PC-3 (cell line): ENCODE measurements around the gene PTCD1. TPM values are rescaled to one million over a fixed set of nuclear protein-coding genes. Genes with fewer than 3 reads are reported as not detected.
A peak's percentile ranks its signal among the peaks of the same experiment; 100 is the strongest.

Experiments
- ATAC-seq: fragments of 200-7000 bp; cut with Tn5 transposase; 2 replicates; pipeline ENCODE4 v1.9.1; 2020; ENCODE audit warnings: mild to moderate bottlenecking, moderate library complexity
- BruUV-seq: library from RNA; stranded (reverse); fragments of 400-500 nt; replicated peaks from 2 replicates; lab custom pipeline; 2021; lab: Mats Ljungman, UMichigan
- CTCF ChIA-PET: fragments of 300-600 bp; sonication (Branson Sonifier 250); formaldehyde crosslinking; loops from one replicate; lab custom pipeline; 2022; ENCODE audit warnings: antibody characterized with exemption; lab: Charles Lee
- POLR2A ChIA-PET: fragments of 300-600 bp; sonication (Branson Sonifier 250); formaldehyde crosslinking; loops from one replicate; lab custom pipeline; 2022; ENCODE audit warnings: antibody characterized with exemption; ENCODE audit not compliant: unreplicated experiment; lab: Charles Lee
- DNase-seq: peaks from one replicate; pipeline ENCODE4 v3.0.0-alpha.2; 2015
- H2AFZ ChIP-seq: fragments of 300-600 bp; sonication (generic); 2 replicates; pipeline ENCODE4 v1.6.0; 2016; ENCODE audit warnings: antibody characterized with exemption, low read length
- H3F3A ChIP-seq: fragments of 300-600 bp; sonication (generic); one replicate; pipeline ENCODE4 v1.6.0; 2017; ENCODE audit warnings: antibody characterized with exemption, low read length, control low read depth, mild to moderate bottlenecking; ENCODE audit not compliant: unreplicated experiment
- H3K27ac ChIP-seq: fragments of 300-600 bp; sonication (generic); 2 replicates; pipeline ENCODE4 v1.5.1; 2016; ENCODE audit warnings: mild to moderate bottlenecking, low read length
- H3K27me3 ChIP-seq: fragments of 300-600 bp; sonication (generic); 2 replicates; pipeline ENCODE4 v1.6.1; 2016; ENCODE audit warnings: low read length, mixed read lengths
- H3K36me3 ChIP-seq: fragments of 300-600 bp; sonication (generic); 2 replicates; pipeline ENCODE4 v1.6.1; 2016; ENCODE audit warnings: low read depth, mixed run types, low read length, mixed read lengths
- H3K4me1 ChIP-seq: fragments of 300-600 bp; sonication (generic); 2 replicates; pipeline ENCODE4 v1.5.1; 2016; ENCODE audit warnings: low read length; ENCODE audit not compliant: insufficient read depth
- H3K4me2 ChIP-seq: fragments of 300-600 bp; sonication (generic); 2 replicates; pipeline ENCODE4 v1.6.0; 2016; ENCODE audit warnings: low read length
- H3K4me3 ChIP-seq: fragments of 300-600 bp; sonication (generic); 2 replicates; pipeline ENCODE4 v1.5.1; 2016; ENCODE audit warnings: mild to moderate bottlenecking, low read length, mixed read lengths
- H3K79me2 ChIP-seq: fragments of 300-600 bp; sonication (generic); 2 replicates; pipeline ENCODE4 v1.6.1; 2017; ENCODE audit warnings: low read length, mixed read lengths
- H3K9ac ChIP-seq: fragments of 300-600 bp; sonication (generic); 2 replicates; pipeline ENCODE4 v1.6.0; 2016; ENCODE audit warnings: mild to moderate bottlenecking, low read length
- H3K9me2 ChIP-seq: fragments of 300-600 bp; sonication (generic); replicated peaks from 2 replicates; pipeline ENCODE4 v1.6.1; 2016; ENCODE audit warnings: mixed run types, low read length, mixed read lengths
- H3K9me3 ChIP-seq: fragments of 300-600 bp; sonication (generic); 2 replicates; pipeline ENCODE4 v1.6.1; 2016; ENCODE audit warnings: low read length, mixed read lengths
- H4K20me1 ChIP-seq: fragments of 300-600 bp; sonication (generic); 2 replicates; pipeline ENCODE4 v1.6.1; 2016; ENCODE audit warnings: low read length, mixed read lengths
- EZH2 ChIP-seq: fragments of 300-600 bp; sonication (generic); IDR thresholded peaks from one replicate; pipeline ENCODE4 v1.6.1; 2017; ENCODE audit warnings: antibody characterized with exemption, mild to moderate bottlenecking, low read length; ENCODE audit not compliant: unreplicated experiment
- EZH2phosphoT487 ChIP-seq: fragments of 300-600 bp; sonication (generic); IDR thresholded peaks from 2 replicates; pipeline ENCODE4 v1.6.1; 2018; ENCODE audit warnings: mild to moderate bottlenecking, antibody characterized with exemption, low read length, borderline replicate concordance
- intact Hi-C: fragments of 100-400 bp; cut with micrococcal nuclease; formaldehyde crosslinking; loops from 2 replicates; pipeline ENCODE4 v1.9.0; 2023
- total RNA-seq: library from RNA; depleted of rRNA; stranded (reverse); fragments of >200 nt; gene quantifications from 2 replicates; pipeline ENCODE4 v1.2.3, GENCODE V29; 2014
- TF ChIP-seq, protein P1 (sequence below): fragments of 300-600 bp; sonication (generic); conservative IDR thresholded peaks from 2 replicates; pipeline ENCODE4 v1.5.1; 2017; ENCODE audit warnings: antibody characterized with exemption, low read depth, mild to moderate bottlenecking, low read length

The PTCD1 gene
- total RNA-seq, 1 experiment from 2014 or later, result 10.4 TPM

DNA sequence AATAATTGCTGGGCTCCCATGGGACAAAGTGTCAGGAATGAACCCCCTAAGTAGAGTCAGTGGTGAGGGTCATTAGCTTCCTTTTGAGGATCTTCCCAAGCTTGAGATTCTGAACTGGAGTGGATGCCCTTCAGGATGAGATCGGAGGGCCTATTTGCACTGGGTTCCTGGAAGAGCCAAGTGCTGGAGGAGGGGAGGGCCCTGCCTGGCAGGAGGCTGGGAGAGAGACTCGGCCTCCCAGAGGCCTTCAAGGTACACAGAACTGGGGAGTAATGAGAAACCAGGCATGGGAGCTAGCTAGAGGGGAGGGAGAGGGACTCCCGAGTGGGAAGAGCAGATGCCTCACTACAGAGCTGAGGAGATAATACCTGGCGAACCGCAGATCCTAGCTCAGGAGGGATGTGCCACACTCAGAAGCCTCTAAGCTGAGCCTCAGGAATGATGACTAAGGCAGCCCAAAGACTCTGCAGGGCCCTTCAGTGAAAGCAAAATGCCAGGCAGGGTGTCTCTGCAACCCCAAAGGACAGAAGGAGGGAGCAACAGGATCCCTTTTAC, 39.6 kb downstream of the PTCD1 start:
- H4K20me1 ChIP-seq, result peaks cover 9% of the 10 kb centered on the region; the same call in 1 of the 2 replicates
- no peaks in the 10 kb centered on the region for H3K9me2 ChIP-seq
- ChIA-PET CTCF (no interaction called here), POLR2A (no interaction called here)
- intact Hi-C loops, result no loop called here
- H3F3A ChIP-seq, result no peaks in the 10 kb centered on the region
- no peaks in the 10 kb centered on the region for H3K4me1 ChIP-seq
- no peak overlapping the region for H3K4me3 ChIP-seq
- no peak overlapping the region for H3K27ac ChIP-seq
- H3K27me3 ChIP-seq, result no peaks in the 10 kb centered on the region
- BruUV-seq, result no TSS peak
- H2AFZ ChIP-seq, result no peak overlapping the region
- H3K36me3 ChIP-seq, result peaks cover 29% of the 10 kb centered on the region
- ATAC-seq (peak; percentile 6; the same call in 1 of the 2 replicates), DNase-seq (no peak)
- no peaks in the 10 kb centered on the region for H3K9me3 ChIP-seq
- H3K4me2 ChIP-seq, result no peak overlapping the region
- no peak overlapping the region for H3K9ac ChIP-seq
- TF ChIP-seq EZH2 (no peak), EZH2phosphoT487 (no peak)
- TF ChIP-seq, protein P1, sequence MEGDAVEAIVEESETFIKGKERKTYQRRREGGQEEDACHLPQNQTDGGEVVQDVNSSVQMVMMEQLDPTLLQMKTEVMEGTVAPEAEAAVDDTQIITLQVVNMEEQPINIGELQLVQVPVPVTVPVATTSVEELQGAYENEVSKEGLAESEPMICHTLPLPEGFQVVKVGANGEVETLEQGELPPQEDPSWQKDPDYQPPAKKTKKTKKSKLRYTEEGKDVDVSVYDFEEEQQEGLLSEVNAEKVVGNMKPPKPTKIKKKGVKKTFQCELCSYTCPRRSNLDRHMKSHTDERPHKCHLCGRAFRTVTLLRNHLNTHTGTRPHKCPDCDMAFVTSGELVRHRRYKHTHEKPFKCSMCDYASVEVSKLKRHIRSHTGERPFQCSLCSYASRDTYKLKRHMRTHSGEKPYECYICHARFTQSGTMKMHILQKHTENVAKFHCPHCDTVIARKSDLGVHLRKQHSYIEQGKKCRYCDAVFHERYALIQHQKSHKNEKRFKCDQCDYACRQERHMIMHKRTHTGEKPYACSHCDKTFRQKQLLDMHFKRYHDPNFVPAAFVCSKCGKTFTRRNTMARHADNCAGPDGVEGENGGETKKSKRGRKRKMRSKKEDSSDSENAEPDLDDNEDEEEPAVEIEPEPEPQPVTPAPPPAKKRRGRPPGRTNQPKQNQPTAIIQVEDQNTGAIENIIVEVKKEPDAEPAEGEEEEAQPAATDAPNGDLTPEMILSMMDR, result no peak
- H3K79me2 ChIP-seq, result peaks cover 3% of the 10 kb centered on the region; the same call in 1 of the 2 replicates

DNA sequence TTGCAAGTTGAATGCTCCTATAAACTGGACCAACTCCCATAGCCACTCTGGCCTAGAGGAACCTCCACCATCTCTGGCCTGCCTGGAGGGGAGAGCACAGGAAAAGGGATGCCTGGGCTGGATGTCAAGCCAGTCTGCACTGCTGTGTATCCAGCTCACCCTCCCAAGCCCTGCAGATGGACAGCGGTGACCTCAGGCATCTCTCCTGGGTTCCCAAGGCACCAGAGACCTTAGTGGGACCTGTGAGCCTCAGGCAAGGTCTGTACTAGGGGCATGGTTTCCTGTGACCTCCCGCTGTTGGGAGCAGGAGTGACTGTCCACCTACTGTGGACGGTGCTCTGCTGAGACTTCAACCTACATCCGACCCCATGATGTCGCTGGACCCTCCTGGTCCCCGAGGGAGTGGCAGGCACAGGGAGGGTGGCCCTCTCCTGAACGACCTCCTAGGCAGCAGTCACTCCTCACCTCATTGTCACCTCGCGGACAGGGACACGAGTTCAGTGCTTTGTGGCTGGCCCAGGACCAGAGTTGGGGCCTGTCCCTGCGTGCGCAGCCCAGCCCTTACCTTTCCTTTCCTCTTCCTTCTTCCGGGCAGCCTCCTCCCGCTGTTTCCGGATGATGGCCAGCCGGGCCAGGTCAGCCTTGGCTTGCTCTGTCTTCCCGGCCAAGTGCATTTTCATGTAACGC, 41.2 kb downstream of the PTCD1 start:
- Histone ChIP-seq H2AFZ (no peak overlapping the region), H3K27ac (no peak overlapping the region), H3K9me2 (no peaks in the 10 kb centered on the region), H3F3A (no peaks in the 10 kb centered on the region), H3K36me3 (peaks cover 22% of the 10 kb centered on the region), H3K4me2 (no peak overlapping the region), H3K27me3 (no peaks in the 10 kb centered on the region), H3K9ac (no peak overlapping the region), H3K4me3 (no peak overlapping the region), H3K4me1 (no peaks in the 10 kb centered on the region), H3K9me3 (no peaks in the 10 kb centered on the region), H3K79me2 (no peaks in the 10 kb centered on the region), H4K20me1 (0 out of 2 replicates have a peak, but pooled peaks cover 2% of the 10 kb centered on the region)
- DNase-seq (no peak), ATAC-seq (peak; percentile 6)
- POLR2A ChIA-PET, result no interaction called here
- no peak for TF ChIP-seq EZH2
- TF ChIP-seq, protein P1, result no peak
- TF ChIP-seq EZH2phosphoT487, result no peak
- CTCF ChIA-PET, result interaction anchor here (0.6 kb wide), 1 partner anchor 184 kb away, joined by 3 read pairs; no protein-coding TSS in a partner anchor
- intact Hi-C loops, result no loop called here
- BruUV-seq, result no TSS peak
